OCI-LY1 (cell line): ENCODE measurements around the gene DDX3X.

ENCODE experiments used
- CTCF ChIP-seq: fragments of 200-600 bp; sonication (generic), shearing (Covaris generic); IDR thresholded peaks from 2 replicates; pipeline ENCODE4 v1.5.1; 2017; ENCODE audit warnings: mild to moderate bottlenecking, antibody characterized with exemption, low read length, moderate library complexity, mixed read lengths
- EZH2 ChIP-seq: fragments of 200-600 bp; sonication (generic), shearing (Covaris generic); IDR thresholded peaks from 2 replicates; pipeline ENCODE4 v1.8.0; 2017; ENCODE audit warnings: borderline replicate concordance, mixed run types, mild to moderate bottlenecking, antibody characterized with exemption, low read length, moderate library complexity, mixed read lengths

GRCh38 chrX:41304178-41304577 lies 29.8 kb upstream of the DDX3X start:
- TF ChIP-seq CTCF (no peak), EZH2 (no peak)
